ENCODE results near the gene TAL2. TPM values are rescaled to one million over a fixed set of nuclear protein-coding genes. Genes with fewer than 3 reads are reported as not detected.

Gene TAL2
- total and polyA plus RNA-seq, 9 donors, result 0.45 to 1.0 (median 0.52) TPM; not detected in 6

- no peak for DNase-seq
- intact Hi-C loops (cut with DNase I), result no loop called here
- Histone ChIP-seq H3K4me3 (no peak overlapping the region), H3K36me3 (no peaks in the 10 kb centered on the region), H3K27me3 (no peaks in the 10 kb centered on the region), H3K9me3 (no peaks in the 10 kb centered on the region), H3K4me1 (ENCODE audit: insufficient read depth) (no peaks in the 10 kb centered on the region), H3K27ac (no peak overlapping the region)
- TF ChIP-seq EP300 (IDR thresholded peaks at IDR 0.05), result no peak
- no peak for TF ChIP-seq POLR2A (IDR thresholded peaks at IDR 0.05)
- TF ChIP-seq CTCF (IDR thresholded peaks at IDR 0.05), result no peak
- 67 to 74% (median 71%) methylated on average over 3 of the region's 3 CpGs for WGBS, 3 donors
Measured at GRCh38 chr9:105633411-105633810, 28.8 kb upstream of the TAL2 start.

GRCh38 chr9:105636331-105636730, 25.9 kb upstream of the TAL2 start:
- intact Hi-C loops (cut with DNase I), result no loop called here
- H3K27ac ChIP-seq, result no peak overlapping the region
- TF ChIP-seq POLR2A (IDR thresholded peaks at IDR 0.05) (no peak), EP300 (IDR thresholded peaks at IDR 0.05) (no peak), CTCF (IDR thresholded peaks at IDR 0.05) (no peak)
- H3K9me3 ChIP-seq, result no peaks in the 10 kb centered on the region
- H3K27me3 ChIP-seq, result no peaks in the 10 kb centered on the region
- no peaks in the 10 kb centered on the region for H3K4me1 ChIP-seq (ENCODE audit: insufficient read depth)
- 95 to 98% (median 98%) methylated on average over 1 of the region's 1 CpG for WGBS, 3 donors
- no peak overlapping the region for H3K4me3 ChIP-seq
- H3K36me3 ChIP-seq, result no peaks in the 10 kb centered on the region
- no peak for DNase-seq

- Histone ChIP-seq H3K9me3 (no peaks in the 10 kb centered on the region), H3K27me3 (no peaks in the 10 kb centered on the region), H3K4me3 (no peak overlapping the region), H3K36me3 (no peaks in the 10 kb centered on the region), H3K4me1 (ENCODE audit: insufficient read depth) (no peaks in the 10 kb centered on the region), H3K27ac (no peak overlapping the region)
- 94 to 97% (median 95%) methylated on average over 4 of the region's 4 CpGs for WGBS, 3 donors
- no peak for DNase-seq
- TF ChIP-seq POLR2A (IDR thresholded peaks at IDR 0.05), result no peak
- no peak for TF ChIP-seq EP300 (IDR thresholded peaks at IDR 0.05)
- intact Hi-C loops (cut with DNase I), result no loop called here
Measured at GRCh38 chr9:105637787-105638395, 24.4 kb upstream of the TAL2 start.

GRCh38 chr9:105639936-105640335, 22.3 kb upstream of the TAL2 start:
- Histone ChIP-seq H3K9me3 (no peaks in the 10 kb centered on the region), H3K27ac (no peak overlapping the region), H3K4me3 (no peak overlapping the region), H3K27me3 (no peaks in the 10 kb centered on the region), H3K4me1 (ENCODE audit: insufficient read depth) (no peaks in the 10 kb centered on the region), H3K36me3 (no peaks in the 10 kb centered on the region)
- TF ChIP-seq EP300 (IDR thresholded peaks at IDR 0.05) (no peak), POLR2A (IDR thresholded peaks at IDR 0.05) (no peak), CTCF (IDR thresholded peaks at IDR 0.05) (no peak)
- intact Hi-C loops (cut with DNase I), result no loop called here
- DNase-seq, result no peak

GRCh38 chr9:105643795-105644194, 18.5 kb upstream of the TAL2 start:
- Histone ChIP-seq H3K27me3 (no peaks in the 10 kb centered on the region), H3K27ac (no peak overlapping the region), H3K4me3 (no peak overlapping the region), H3K9me3 (no peaks in the 10 kb centered on the region), H3K4me1 (ENCODE audit: insufficient read depth) (peaks cover 4% of the 10 kb centered on the region), H3K36me3 (no peaks in the 10 kb centered on the region)
- TF ChIP-seq CTCF (IDR thresholded peaks at IDR 0.05), result no peak
- no peak for TF ChIP-seq EP300 (IDR thresholded peaks at IDR 0.05)
- no peak for TF ChIP-seq POLR2A (IDR thresholded peaks at IDR 0.05)
- no peak for DNase-seq
- intact Hi-C loops (cut with DNase I), result no loop called here

Measured in ovary (tissue), 9 donors.